Bone marrow (tissue), 2 donors: ENCODE data around the gene ZNF548.
"Not testable (repeated sequence)": the region's sequence is repeated elsewhere in the genome, so short reads cannot be mapped to it uniquely, and the experiment has no call there.

Experiments
- DNase-seq, 2 donors: peaks; one replicate each; lab custom pipeline; 2025; lab: John Stamatoyannopoulos, UW

ZNF548 gene

GRCh38 chr19:57389730-57390598 lies at the start of gene ZNF548:
Gene ZNF548 (plus strand): TSS chr19:57389854. CDS start chr19:57390100, 246 bp downstream.
- DNase-seq = peak; percentile 86 to 95

DNA sequence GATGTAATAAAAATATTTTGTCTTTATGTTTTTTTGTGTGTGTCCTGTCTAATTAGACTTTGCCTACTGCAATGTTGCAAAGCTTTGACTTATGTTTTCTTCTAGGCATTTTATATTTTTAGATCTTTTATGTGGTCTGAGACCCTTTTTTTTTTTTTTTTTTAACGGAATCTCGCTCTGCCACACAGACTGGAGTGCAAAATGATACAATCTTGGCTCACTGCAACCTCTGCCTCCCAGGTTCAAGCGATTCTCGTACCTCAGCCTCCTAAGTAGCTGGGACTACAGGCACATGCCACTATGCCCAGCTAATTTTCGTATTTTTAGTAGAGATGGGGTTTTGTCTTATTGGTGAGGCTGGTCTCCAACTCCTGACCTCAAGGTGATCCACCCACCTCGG lies 47.1 kb upstream of the ZNF548 start:
- DNase-seq = no peak

DNA sequence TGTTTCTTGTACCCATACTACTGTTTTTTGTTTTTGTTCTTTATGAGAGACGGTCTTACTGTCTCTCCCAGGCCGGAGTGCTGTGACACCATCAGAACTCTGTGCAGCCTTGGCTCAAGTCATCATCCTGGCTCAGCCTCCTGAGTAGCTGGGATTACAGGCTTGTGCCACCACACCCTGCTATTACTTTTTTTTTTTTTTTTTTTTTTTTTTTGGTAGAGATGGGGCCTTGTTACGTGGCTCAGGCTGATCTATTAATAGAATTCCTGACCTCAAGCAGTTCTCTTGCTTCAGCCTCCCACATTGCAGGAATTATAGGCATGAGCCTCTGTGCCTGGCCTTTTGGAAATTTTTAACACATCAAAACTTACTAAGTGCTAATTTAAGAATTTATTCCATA lies 41.5 kb upstream of the ZNF548 start:
- DNase-seq = no peak

- DNase-seq = peak; percentile 47 to 84
Measured at GRCh38 chr19:57350877-57351805, 38.5 kb upstream of the ZNF548 start, which contains the start of gene ZNF304. Gene ZNF304 (plus strand): TSS chr19:57351271. CDS start chr19:57351665, 394 bp downstream.

DNA sequence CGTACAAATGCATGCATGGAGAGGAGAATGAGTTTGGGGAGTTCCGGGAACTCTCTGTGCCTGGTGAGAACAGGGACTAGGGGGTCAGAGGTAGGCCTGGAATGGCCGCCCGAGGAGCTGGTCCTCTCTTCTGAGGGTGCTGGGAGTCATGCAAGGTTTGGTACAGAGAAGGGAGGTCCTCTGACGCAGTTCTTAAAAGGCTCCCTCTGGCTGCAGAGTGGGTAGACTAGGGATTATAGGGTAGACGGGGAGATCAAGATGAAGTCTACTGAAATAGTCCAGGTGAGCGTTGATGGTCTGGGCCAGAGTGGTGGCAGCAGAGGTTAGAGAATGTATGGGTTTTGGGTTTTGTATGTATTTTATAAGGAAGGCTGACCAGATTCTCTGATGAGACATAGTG lies 37.8 kb upstream of the ZNF548 start:
- no peak for DNase-seq

DNA sequence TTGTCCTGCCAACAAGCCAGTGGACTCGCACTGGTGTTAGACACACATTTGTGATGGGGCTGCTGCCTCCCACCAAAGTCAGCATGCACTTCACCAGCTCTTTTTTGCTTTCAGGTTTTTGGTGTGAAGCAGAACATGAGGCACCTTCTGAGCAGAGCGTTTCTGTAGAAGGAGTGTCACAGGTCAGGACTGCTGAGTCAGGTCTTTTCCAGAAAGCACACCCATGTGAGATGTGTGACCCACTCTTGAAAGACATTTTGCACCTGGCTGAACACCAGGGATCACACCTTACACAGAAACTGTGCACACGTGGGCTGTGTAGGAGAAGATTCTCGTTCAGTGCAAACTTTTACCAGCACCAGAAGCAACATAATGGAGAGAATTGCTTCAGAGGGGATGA lies 33.7 kb upstream of the ZNF548 start:
- no peak for DNase-seq

DNA sequence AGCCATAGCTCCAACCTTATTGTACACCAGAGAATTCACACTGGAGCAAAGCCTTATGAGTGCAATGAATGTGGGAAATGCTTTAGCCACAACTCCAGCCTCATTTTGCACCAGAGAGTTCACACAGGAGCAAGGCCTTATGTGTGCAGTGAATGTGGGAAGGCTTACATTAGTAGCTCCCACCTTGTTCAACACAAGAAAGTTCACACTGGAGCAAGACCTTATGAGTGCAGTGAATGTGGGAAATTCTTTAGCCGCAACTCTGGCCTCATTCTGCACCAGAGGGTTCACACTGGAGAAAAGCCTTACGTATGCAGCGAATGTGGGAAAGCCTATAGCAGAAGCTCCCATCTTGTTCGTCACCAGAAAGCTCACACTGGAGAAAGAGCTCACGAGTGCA lies 32.2 kb upstream of the ZNF548 start:
- DNase-seq = no peak

- no peak for DNase-seq
Measured at GRCh38 chr19:57359300-57359699, 30.4 kb upstream of the ZNF548 start.

DNA sequence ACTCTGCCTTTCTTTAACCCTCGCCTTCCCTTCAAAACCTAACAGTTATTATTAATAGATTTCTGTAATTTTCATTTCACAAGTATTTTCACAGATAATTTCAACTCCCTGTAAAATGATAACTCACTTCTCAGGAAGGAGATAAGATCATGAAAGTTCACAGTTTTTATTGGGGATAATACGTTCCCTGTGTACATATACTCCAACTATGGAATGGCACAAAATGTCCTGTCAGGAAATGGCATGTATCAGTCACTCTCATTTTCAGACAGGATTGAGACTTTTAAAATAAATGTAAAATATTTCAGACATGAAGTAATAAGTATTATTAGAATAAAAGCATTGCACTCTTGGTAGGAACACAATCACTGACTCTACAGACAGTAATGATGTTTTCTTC lies 27.2 kb upstream of the ZNF548 start:
- DNase-seq = no peak

- peak; percentile 94 to 96 for DNase-seq
Measured at GRCh38 chr19:57362997-57363687, 26.5 kb upstream of the ZNF548 start, which contains the start of the genes TRAPPC2B and ZNF547. Gene TRAPPC2B (plus strand): TSS chr19:57363551. CDS start chr19:57364834, 1,283 bp downstream. Gene ZNF547 (plus strand): TSS chr19:57363551. CDS start chr19:57368556, 5,005 bp downstream.

DNA sequence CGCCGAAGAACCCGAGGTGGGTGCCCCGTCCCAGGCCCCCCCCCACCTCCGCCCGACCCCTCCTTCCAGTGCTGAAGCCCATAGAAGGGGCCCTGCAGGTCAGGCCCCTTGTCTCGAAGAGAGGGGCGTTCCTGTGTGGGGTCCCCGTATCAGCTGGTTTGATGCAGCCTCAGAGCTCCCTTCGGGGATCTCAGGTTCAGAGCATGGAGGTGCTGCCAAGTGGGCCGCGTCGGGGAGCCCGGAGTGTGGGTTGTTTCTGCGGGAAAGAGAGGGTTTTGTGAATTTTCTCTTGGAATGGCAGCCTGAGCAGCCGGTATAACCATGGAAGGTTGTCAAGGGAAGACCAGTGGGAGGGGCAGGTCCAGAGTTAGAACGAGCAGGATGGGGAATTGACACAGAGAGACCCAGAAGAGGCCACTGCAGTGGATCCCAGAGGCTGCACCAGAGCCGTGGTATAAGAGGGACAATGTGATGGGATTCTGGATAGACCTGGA lies 25.9 kb upstream of the ZNF548 start:
- no peak for DNase-seq

DNA sequence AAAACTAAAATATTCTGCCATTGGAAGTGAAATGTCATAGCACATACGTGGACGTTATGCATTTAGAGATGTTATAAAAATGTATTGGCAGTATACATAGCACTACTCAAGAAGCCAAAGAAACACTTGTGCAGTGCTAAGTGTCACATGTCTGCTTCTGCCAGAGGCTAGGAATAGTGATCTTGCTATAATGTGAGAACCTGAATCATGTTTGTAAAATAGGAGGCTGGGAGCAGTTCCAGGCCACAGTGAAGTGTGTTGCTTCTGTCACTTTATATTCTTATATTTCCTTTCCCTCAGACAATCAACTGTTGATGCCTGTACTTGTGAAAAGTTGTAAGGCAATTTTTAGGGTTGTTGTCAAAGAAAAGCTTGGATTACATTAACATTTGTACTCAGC lies 22.9 kb upstream of the ZNF548 start:
- no peak for DNase-seq

- DNase-seq = no peak
Measured at GRCh38 chr19:57374179-57374578, 15.5 kb upstream of the ZNF548 start.

- DNase-seq = not testable (repeated sequence)
Measured at GRCh38 chr19:57374647-57375046, 15.0 kb upstream of the ZNF548 start.

- no peak for DNase-seq
Measured at GRCh38 chr19:57376151-57376550, 13.5 kb upstream of the ZNF548 start.

GRCh38 chr19:57377498-57378146 lies 12.0 kb upstream of the ZNF548 start:
- no peak for DNase-seq

- DNase-seq = no peak
Measured at GRCh38 chr19:57380923-57381322, 8.7 kb upstream of the ZNF548 start.

- no peak for DNase-seq
Measured at GRCh38 chr19:57382806-57383488, 6.7 kb upstream of the ZNF548 start.

- DNase-seq = no peak
Measured at GRCh38 chr19:57389194-57389729, 392 bp upstream of the ZNF548 start.

DNA sequence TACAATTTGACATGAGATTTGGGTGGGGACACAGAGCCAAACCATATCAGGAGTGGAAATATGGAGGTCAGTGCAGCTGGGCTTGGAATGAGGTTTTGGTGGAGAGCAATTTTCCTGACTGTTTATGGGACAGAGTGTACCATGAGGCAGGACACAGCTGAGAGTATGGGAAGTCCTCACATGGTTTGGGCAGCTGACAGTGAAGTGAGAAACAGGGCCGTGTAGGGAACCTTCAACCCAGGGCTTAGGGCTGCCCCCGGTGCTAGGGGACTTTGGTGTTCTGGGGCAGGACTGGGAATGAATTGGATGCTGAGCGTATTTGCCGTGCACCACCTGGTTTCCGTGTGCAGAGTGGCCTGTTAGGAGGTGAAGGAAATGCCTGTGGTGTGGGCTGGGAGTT lies 6.1 kb downstream of the ZNF548 start:
- DNase-seq = no peak
